Hematopoietic multipotent progenitor cell treated with erythropoietin and hydrocortisone succinate and interleukin-3 and kit ligand, for 17 days (in vitro differentiated cells): ENCODE results near the gene ABHD14A.

Experiments used
- DNase-seq: peaks from one replicate; pipeline ENCODE4 v3.0.0-alpha.2; 2015; ENCODE audit warnings: low spot score

The ABHD14A gene

DNA sequence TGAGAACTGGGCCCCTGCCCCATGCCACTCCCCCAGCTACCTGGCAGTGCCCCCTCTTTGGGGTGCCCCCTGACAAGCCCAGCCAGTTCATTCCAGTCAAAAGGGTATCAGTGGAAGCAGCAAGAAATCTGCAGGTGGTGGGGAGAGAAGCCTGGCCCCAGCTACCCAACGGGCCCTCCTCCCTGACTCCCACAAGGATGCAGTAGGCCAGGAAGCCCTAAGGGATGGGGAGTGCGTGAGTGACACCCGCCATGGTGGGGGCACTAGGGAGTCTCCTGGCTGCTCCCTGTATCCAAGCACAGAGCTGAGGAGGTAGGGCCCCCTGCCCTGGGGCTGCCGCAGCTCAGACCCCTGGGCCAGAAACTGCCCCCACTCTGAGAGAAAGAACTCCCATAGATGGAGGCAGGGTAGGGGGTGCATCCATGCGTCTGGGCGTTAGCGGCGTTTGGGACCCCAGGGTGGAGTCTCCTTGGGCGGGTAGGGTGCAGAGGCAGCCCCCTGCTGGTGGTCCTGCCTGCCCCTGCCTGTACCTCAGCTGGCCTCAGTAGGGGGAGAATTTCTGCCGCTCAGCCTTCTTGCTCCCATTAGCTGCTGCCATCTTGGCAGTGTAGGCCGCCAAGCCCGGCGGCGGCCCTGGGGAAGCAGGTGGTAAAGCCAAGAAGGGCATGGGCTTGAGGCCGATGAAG lies 17.2 kb upstream of the ABHD14A start:
- DNase-seq, result no peak

DNA sequence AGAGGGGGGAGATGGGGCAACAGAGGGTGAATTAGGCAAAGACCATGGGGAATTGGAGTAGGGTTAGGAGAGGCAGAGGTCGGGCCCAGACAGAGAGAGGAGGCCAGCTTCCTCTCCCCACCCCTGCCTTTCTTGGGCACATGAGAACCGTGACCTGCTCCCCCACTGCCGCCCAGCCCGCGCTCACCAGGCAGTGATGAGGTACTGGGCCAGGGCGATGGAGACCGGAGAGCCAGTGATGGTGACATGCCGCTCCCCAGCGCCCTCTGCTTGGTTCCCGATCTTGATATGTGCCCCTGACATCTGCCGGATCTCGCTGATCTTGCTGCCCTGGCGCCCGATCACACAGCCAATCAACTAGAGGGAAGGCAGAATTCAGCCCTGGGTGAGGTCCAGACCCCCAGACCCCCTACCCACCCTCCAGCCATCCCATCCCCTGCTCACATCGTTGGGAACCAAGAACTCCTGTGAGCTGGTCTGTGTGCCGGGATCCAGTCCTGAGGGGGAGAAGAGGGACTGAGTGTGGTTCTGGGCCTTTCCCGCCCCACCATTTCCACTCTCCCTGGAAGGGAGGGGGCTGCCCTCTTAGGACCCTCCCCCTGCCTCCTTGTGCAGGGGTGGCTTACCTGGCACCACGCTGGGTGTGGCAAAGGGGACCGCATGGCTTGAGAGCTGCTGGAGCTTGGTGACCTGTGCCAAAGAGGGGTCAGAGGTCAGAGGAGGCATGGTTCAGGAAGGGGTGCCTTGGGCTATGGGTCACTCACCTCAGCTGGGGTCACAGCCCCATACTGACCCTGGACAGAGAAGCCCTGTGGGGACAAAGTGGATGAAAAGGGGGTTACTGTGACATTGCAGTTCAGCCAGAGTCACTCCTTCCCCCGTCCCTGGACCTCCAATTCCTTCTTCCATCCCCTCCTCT lies 16.0 kb upstream of the ABHD14A start:
- no peak for DNase-seq

GRCh38 chr3:51959651-51960050 lies 15.2 kb upstream of the ABHD14A start:
- DNase-seq, result no peak

GRCh38 chr3:51960386-51960785 lies 14.5 kb upstream of the ABHD14A start:
- DNase-seq, result no peak

DNA sequence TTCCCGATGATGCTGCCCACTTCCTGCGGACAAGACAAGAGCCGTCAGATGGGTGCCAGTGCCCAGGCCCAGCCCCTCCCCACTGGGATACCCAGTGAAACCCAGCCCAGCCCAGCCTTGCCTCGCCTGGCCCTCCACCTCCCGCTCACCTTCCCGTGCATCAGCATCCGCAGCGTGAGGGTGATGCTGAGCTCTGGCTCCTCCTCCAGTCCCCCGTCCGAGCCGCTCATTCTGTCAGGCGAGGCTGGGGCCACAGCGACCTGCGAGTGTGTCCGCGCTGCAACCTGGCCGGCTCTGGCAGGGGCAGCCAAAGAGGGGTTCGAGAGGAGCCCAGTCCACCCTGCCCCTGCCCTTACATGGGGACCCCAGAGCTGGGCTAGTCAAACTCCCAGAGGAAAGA lies 13.9 kb upstream of the ABHD14A start:
- no peak for DNase-seq

GRCh38 chr3:51961602-51962569 lies 13.0 kb upstream of the ABHD14A start:
- DNase-seq, result no peak

DNA sequence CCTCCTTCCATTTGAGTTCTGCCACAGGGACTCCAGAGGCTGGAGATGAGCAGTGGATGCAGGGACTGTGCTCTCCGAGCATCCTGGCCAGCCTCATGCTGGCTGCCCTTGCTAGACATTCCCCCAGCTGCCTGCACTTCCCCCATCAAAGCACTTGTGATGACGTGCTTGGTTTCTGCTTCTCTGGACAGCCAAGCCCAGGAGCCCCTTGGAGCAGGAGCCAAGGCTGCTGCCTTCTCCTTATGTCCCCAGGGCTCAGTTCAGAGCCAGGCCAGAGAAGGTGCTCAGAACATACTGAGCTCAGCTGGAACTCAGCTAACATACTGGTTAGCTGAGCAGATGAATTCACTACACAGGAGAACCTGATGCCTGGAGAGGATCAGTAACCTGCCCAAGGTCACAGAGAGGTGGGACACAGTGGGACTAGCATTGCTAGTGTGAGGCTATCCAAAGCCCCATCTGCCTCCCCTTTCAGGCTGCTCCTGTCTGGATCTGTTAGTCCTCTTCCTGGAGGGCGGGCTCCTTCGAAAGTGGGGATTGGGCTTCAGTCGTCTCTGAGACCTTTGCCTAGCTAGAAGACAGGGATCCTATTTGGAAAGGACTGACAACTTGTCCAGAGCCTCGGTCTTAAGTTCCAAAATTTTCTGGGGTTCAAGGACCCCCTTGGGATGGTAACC lies 11.9 kb upstream of the ABHD14A start:
- DNase-seq, result no peak

DNA sequence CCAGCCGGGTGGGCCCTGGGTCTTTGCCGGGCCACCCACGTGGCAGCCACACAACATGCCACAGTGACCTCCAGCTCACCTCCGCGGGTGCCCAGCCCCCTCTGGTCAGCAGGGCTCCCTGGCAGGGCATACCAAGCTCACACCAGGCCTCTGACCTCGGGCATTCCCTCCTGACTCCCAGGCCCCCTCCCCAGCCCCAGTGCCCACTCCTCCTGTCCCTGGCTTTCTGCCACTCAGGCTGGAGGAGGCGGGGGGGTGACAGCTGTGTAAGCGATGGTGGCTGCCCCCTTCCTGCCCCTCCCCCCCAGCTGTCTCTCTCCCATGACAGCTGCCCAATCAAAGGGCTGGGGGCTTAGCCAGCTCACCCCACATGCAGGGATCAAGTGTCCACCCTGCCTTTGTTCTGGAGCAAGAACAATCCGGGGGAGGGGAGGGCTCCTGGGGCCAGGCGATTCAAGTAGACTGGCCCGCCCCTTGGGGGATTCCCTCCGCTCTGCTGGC lies 10.9 kb upstream of the ABHD14A start:
- DNase-seq, result no peak

DNA sequence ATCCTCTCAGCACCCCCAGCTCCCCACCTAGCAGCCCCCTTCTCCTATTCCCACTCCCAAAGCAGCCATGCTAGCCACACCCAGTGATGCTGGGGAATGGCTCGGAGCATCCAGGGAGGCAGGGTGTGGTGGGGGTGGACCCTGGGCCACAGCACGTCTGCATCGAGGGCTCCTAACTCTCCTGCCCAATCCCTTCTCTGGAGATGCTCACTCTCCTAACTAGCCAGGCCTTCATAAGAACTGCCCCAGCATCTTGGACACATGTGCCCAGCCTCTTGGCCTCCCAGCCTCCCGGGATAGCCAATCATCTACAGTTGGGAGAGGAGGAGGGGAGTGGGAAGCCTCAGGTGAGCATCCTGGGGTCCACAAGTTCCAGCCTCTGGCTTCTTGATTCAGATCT lies 10.3 kb upstream of the ABHD14A start:
- DNase-seq, result no peak

DNA sequence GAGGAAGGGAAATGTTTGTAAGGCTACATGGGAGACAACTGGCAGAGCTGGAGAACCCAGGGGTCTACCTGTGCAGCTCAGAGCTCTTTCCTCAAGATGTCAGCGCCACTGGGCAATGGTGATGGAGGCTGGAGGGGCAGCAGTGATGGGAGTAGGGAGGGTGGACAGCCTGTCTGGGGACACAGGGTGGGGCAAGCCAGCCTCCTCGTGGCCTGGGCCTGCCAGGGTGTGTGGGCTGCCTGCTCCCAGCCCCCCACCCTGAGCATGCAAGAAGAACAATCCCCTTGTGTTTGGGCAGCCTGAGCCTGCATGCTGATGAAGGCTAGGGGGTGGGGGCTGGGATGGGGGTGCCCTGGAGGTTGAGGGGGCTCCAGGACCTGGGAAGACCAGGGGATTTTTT lies 8.8 kb upstream of the ABHD14A start:
- DNase-seq, result no peak

DNA sequence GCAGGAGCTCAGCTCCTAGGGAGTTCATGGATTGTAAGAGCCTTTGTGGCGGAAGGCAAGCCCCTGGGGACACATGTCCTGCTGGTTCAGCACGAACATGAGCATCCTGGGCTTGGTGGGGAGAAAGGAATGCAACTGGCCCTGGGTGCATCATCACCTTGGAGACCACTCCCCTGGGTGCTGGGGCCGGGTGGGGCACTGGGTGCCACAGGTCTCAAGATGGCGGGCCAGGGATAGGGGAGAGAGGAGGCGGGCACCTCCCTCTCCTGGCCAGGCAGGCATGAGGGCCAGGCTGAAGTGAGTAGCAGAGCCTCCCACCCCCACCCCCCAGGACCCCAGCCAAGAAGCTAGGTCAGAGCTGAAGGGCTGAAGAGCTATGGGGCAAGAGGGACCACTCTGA lies 8.4 kb upstream of the ABHD14A start:
- DNase-seq, result no peak

DNA sequence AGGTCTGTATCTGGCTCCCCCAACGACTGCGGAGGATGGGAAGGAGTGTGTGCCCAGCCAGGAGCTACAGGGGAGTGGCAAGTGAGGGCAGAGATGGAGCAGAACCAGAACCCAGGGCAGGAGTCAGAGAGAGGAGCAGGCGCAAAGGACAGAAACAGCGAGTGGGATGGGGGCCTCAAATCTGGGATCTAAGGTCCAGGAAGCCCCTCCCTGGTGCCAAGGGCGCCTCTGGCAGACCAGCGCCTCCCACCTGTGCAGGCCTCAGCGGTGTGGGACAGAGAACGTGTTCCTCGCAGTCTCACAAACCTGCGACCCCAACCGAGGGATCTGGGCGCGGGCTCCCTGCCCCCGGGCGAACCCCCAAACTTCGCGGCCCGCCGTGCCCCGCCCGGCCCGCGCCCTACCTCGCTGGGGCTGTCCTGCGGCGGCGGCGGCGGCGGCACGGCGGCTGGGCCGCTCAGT lies 7.9 kb upstream of the ABHD14A start:
- DNase-seq, result no peak

GRCh38 chr3:51967384-51968169 lies 7.3 kb upstream of the ABHD14A start, which contains the start of gene PCBP4:
Gene PCBP4 (minus strand): TSS chr3:51967454. CDS start chr3:51961240, 6,214 bp downstream.
- no peak for DNase-seq

GRCh38 chr3:51968170-51968775 lies 6.6 kb upstream of the ABHD14A start:
- no peak for DNase-seq

DNA sequence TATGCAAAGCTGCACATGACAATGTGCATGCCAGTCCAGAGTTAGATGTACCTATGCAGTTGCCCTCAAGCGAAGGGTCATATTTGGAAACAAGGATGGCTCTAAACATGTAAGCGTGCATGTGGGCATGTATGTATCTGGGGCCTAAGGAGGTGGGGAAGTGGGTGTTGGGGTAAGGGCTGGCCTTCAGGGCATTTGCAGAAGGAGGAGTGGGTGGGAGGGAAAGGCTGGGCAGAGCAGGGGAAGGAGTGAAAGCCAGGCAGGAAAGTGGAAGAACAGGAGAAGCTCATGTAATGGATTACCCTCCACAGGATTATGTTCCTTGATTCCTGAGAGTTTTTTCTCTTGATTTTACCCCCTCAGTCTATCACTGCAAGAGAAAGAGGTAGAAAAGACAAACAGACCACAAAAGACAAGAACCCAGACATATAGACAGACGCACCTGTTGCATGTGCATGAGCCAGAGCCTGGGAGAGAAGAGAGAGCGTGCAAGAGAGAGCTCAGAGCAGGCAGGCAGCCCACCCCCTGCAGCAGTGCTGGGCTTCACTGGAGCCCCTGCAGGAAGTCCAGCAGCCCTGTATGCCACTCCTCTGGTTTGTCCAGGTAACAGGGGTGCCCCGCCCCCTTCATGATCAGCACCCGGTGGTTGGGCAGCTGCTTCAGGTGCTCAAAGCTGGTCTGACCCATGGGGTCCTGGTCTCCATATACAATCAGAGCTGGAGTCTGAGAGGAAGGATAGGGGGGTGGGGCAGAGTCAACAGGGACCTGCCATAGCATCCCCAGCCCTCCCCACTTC lies 5.8 kb upstream of the ABHD14A start:
- no peak for DNase-seq

GRCh38 chr3:51969841-51970240 lies 5.0 kb upstream of the ABHD14A start:
- DNase-seq, result no peak

GRCh38 chr3:51970606-51971300 lies 4.1 kb upstream of the ABHD14A start:
- DNase-seq, result no peak

DNA sequence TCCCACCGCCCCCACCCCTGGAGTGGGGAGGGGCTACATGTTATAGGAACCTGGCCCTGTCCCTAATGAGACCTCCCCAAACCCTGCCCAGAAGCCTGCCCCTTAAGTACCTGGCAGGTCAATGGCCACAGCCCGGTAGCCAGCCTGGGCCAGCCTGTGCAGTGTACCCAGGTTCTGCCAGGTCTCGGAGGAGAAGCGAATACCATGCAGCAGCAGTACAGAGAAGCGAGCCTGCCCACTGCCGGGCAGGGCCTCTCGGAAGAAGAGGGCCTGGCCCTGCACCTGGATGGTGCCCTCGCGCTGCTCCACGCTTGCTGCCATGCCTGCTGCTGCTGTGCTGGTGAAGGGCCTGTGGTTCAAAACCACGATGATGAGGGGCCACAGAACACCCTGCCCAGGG lies 3.5 kb upstream of the ABHD14A start:
- no peak for DNase-seq
